GM23338 (cell line): ENCODE measurements around the gene MDN1. TPM values are rescaled to one million over a fixed set of nuclear protein-coding genes. Genes with fewer than 3 reads are reported as not detected.
A peak's percentile ranks its signal among the peaks of the same experiment; 100 is the strongest.

Source experiments
- ATAC-seq: fragments of 200-7000 bp; cut with Tn5 transposase; 3 replicates; pipeline ENCODE4 v1.9.1; 2020
- DNase-seq: peaks from one replicate; pipeline ENCODE4 v3.0.0-alpha.2; 2015; ENCODE audit warnings: low spot score
- H2AFZ ChIP-seq: fragments of 200-600 bp; sonication (generic); 2 replicates; pipeline ENCODE4 v1.8.0; 2016; ENCODE audit warnings: antibody characterized with exemption, mild to moderate bottlenecking, moderate library complexity
- H3F3A ChIP-seq: fragments of 200-600 bp; sonication (generic); replicated peaks from 2 replicates; pipeline ENCODE4 v1.8.0; 2017; ENCODE audit warnings: antibody characterized with exemption, mixed run types, low read depth
- H3K27ac ChIP-seq: fragments of 200-600 bp; sonication (generic); 2 replicates; pipeline ENCODE4 v1.6.1; 2016; ENCODE audit warnings: low read depth
- H3K27me3 ChIP-seq: fragments of 200-600 bp; sonication (generic); 2 replicates; pipeline ENCODE4 v1.8.0; 2016; ENCODE audit warnings: mild to moderate bottlenecking, mixed run types, moderate library complexity; ENCODE audit not compliant: insufficient read depth
- H3K36me3 ChIP-seq: fragments of 200-600 bp; sonication (generic); 2 replicates; pipeline ENCODE4 v1.8.0; 2016; ENCODE audit warnings: mild to moderate bottlenecking; ENCODE audit not compliant: insufficient read depth
- H3K4me1 ChIP-seq: fragments of 200-600 bp; sonication (generic); 2 replicates; pipeline ENCODE4 v1.8.0; 2016; ENCODE audit warnings: mild to moderate bottlenecking, moderate library complexity; ENCODE audit not compliant: insufficient read depth
- H3K4me2 ChIP-seq: fragments of 200-600 bp; sonication (generic); 2 replicates; pipeline ENCODE4 v1.7.1; 2017; ENCODE audit warnings: mixed run types
- H3K4me3 ChIP-seq: fragments of 200-600 bp; sonication (generic); 2 replicates; pipeline ENCODE4 v1.6.1; 2016; ENCODE audit warnings: mixed run types
- H3K79me2 ChIP-seq: fragments of 200-600 bp; sonication (generic); replicated peaks from 2 replicates; pipeline ENCODE4 v1.8.0; 2017; ENCODE audit warnings: mild to moderate bottlenecking; ENCODE audit not compliant: insufficient read depth
- H3K9me2 ChIP-seq: fragments of 200-600 bp; sonication (generic); 2 replicates; pipeline ENCODE4 v1.8.0; 2017; ENCODE audit not compliant: insufficient read depth
- H4K20me1 ChIP-seq: fragments of 200-600 bp; sonication (generic); replicated peaks from 2 replicates; pipeline ENCODE4 v1.8.0; 2017; ENCODE audit warnings: mild to moderate bottlenecking; ENCODE audit not compliant: insufficient read depth
- H3K27ac Mint-ChIP-seq: 2 replicates; pipeline ENCODE4 v1.8.0; 2020; ENCODE audit warnings: inconsistent platforms, mild to moderate bottlenecking, moderate library complexity, mixed read lengths
- H3K27me3 Mint-ChIP-seq: 3 replicates; pipeline ENCODE4 v1.8.0; 2022; ENCODE audit warnings: low read depth, mild to moderate bottlenecking, moderate library complexity, mixed read lengths, inconsistent platforms; ENCODE audit not compliant: insufficient read depth, poor library complexity
- H3K36me3 Mint-ChIP-seq: 3 replicates; pipeline ENCODE4 v1.8.0; 2021; ENCODE audit warnings: low read depth, mild to moderate bottlenecking, inconsistent platforms, moderate library complexity, mixed read lengths
- H3K4me1 Mint-ChIP-seq: 3 replicates; pipeline ENCODE4 v1.8.0; 2020; ENCODE audit warnings: mild to moderate bottlenecking, inconsistent platforms, mixed read lengths
- H3K4me3 Mint-ChIP-seq: 3 replicates; pipeline ENCODE4 v1.8.0; 2021; ENCODE audit warnings: moderate library complexity, mild to moderate bottlenecking, inconsistent platforms, mixed read lengths
- H3K9me3 Mint-ChIP-seq: 3 replicates; pipeline ENCODE4 v1.8.0; 2020; ENCODE audit warnings: moderate library complexity, mild to moderate bottlenecking, inconsistent platforms, mixed read lengths
- CTCF ChIP-seq, 2 experiments: fragments of 200-600 bp in 1 of 2; sonication (generic) in 1 of 2; conservative IDR thresholded peaks; 2 replicates each; pipeline versions ENCODE4 v1.5.1 to v1.6.1; 2016 to 2017; ENCODE audit warnings: antibody characterized with exemption in 2 of 2, low read depth in 2 of 2, mild to moderate bottlenecking in 2 of 2, moderate library complexity in 1 of 2
- EZH2 ChIP-seq: fragments of 200-600 bp; sonication (generic); IDR thresholded peaks from one replicate; pipeline ENCODE4 v1.8.0; 2017; ENCODE audit warnings: antibody characterized with exemption, mild to moderate bottlenecking, low read depth; ENCODE audit not compliant: unreplicated experiment
- EZH2phosphoT487 ChIP-seq: fragments of 200-600 bp; sonication (generic); IDR thresholded peaks from one replicate; pipeline ENCODE4 v1.8.1; 2018; ENCODE audit warnings: antibody characterized with exemption; ENCODE audit not compliant: unreplicated experiment
- JUNB ChIP-seq: IDR thresholded peaks from one replicate; pipeline ENCODE4 v1.6.1; 2016; ENCODE audit warnings: antibody characterized with exemption; ENCODE audit not compliant: unreplicated experiment
- NANOG ChIP-seq: IDR thresholded peaks from 2 replicates; pipeline ENCODE4 v1.6.1; 2016; ENCODE audit warnings: antibody characterized with exemption, borderline replicate concordance
- POLR2AphosphoS5 ChIP-seq: IDR thresholded peaks from 2 replicates; pipeline ENCODE4 v1.6.1; 2016; ENCODE audit warnings: antibody characterized with exemption, low read depth
- ZNF114 ChIP-seq: fragments of 250-450 bp; sonication (Bioruptor Pico); IDR thresholded peaks from 2 replicates; pipeline ENCODE4 v1.5.0; 2020; ENCODE audit warnings: mild to moderate bottlenecking, moderate library complexity
- ZNF331 ChIP-seq: fragments of 250-450 bp; sonication (Bioruptor Pico); IDR thresholded peaks from 2 replicates; pipeline ENCODE4 v1.5.0; 2020; ENCODE audit warnings: low read depth, mild to moderate bottlenecking, moderate library complexity
- polyA plus RNA-seq: library from polyadenylated mRNA; unstranded; fragments of >200 nt; fragmentation: Nextera tagmentation; extraction: Ambion mirVana; gene quantifications from 2 replicates; pipeline ENCODE4 v1.2.1, GENCODE V29; 2016
- total RNA-seq: library from RNA; depleted of rRNA; stranded (reverse); fragments of >200 nt; shearing (Covaris generic); gene quantifications from 2 replicates; pipeline ENCODE4 v1.2.3, GENCODE V29; 2014

MDN1 gene
- total and polyA plus RNA-seq, 2 experiments from 2014 or later, result 165 to 217 TPM

GRCh38 chr6:89777455-89777854, 42.1 kb downstream of the MDN1 start:
- peaks cover 98% of the 10 kb centered on the region for H3K36me3 Mint-ChIP-seq
- peaks cover 66% of the 10 kb centered on the region for H3K36me3 ChIP-seq

GRCh38 chr6:89776583-89777233, 42.9 kb downstream of the MDN1 start:
- peaks cover 32% of the 10 kb centered on the region for H3K79me2 ChIP-seq
- Mint-ChIP-seq H3K4me1 (peaks cover 6% of the 10 kb centered on the region; the same call in 2 of the 3 replicates), H3K9me3 (no peaks in the 10 kb centered on the region), H3K36me3 (peaks cover 99% of the 10 kb centered on the region), H3K27ac (no peak overlapping the region), H3K27me3 (no peaks in the 10 kb centered on the region), H3K4me3 (no peak overlapping the region)
- TF ChIP-seq POLR2AphosphoS5 (no peak), JUNB (no peak), CTCF (conservative IDR thresholded peaks at IDR 0.05; ENCODE audit: low read depth in 2 of 2) (0 out of 4 replicates have a peak, but pooled peaks of 1 of the 2 experiments have one; percentile 16), EZH2phosphoT487 (no peak), EZH2 (no peak)
- H3K27me3 ChIP-seq, result no peaks in the 10 kb centered on the region
- H3K27ac ChIP-seq, result peak overlapping the region; percentile 35; the same call in 1 of the 2 replicates
- H3K9me2 ChIP-seq, result no peaks in the 10 kb centered on the region
- no peak overlapping the region for H2AFZ ChIP-seq
- ATAC-seq, result no peak
- no peaks in the 10 kb centered on the region for H4K20me1 ChIP-seq
- DNase-seq, result no peak
- H3K4me1 ChIP-seq, result no peaks in the 10 kb centered on the region
- H3K36me3 ChIP-seq, result peaks cover 67% of the 10 kb centered on the region
- peaks cover 5% of the 10 kb centered on the region; the same call in 1 of the 2 replicates for H3F3A ChIP-seq
- no peak overlapping the region for H3K4me2 ChIP-seq
- H3K4me3 ChIP-seq, result no peak overlapping the region

More at GRCh38 chr6:89777455-89777854, 42.1 kb downstream of the MDN1 start:
- Histone ChIP-seq H3K9me2 (no peaks in the 10 kb centered on the region), H4K20me1 (peaks cover 4% of the 10 kb centered on the region; the same call in 1 of the 2 replicates), H2AFZ (no peak overlapping the region), H3K4me2 (no peak overlapping the region), H3K79me2 (peaks cover 32% of the 10 kb centered on the region), H3F3A (0 out of 2 replicates have a peak, but pooled peaks cover 5% of the 10 kb centered on the region), H3K27ac (no peak overlapping the region), H3K4me1 (no peaks in the 10 kb centered on the region), H3K4me3 (no peak overlapping the region), H3K27me3 (no peaks in the 10 kb centered on the region)
- Mint-ChIP-seq H3K9me3 (no peaks in the 10 kb centered on the region), H3K27ac (no peak overlapping the region), H3K4me3 (no peak overlapping the region), H3K27me3 (no peaks in the 10 kb centered on the region), H3K4me1 (peaks cover 6% of the 10 kb centered on the region; the same call in 2 of the 3 replicates)
- ATAC-seq, result no peak
- DNase-seq, result no peak
- no peak for TF ChIP-seq EZH2
- no peak for TF ChIP-seq ZNF331
- no peak for TF ChIP-seq CTCF (conservative IDR thresholded peaks at IDR 0.05; ENCODE audit: low read depth in 2 of 2)
- TF ChIP-seq NANOG, result no peak
- no peak for TF ChIP-seq ZNF114
